Posterior cingulate gyrus (tissue), 11 donors: ENCODE results near the gene SMYD4.
"Not testable (repeated sequence)": the region's sequence is repeated elsewhere in the genome, so short reads cannot be mapped to it uniquely, and the experiment has no call there.

Experiments used
- DNase-seq, 10 donors: peaks; one replicate each; pipeline versions ENCODE4 v3.0.0 to v3.0.0-alpha.2; 2020 to 2021; ENCODE audit warnings: mixed read lengths in 3 of 10
- intact Hi-C: fragments of 100-400 bp; cut with DNase I; formaldehyde crosslinking; loops from one replicate; pipeline ENCODE4 v1.15.1; 2023

Gene SMYD4, protein sequence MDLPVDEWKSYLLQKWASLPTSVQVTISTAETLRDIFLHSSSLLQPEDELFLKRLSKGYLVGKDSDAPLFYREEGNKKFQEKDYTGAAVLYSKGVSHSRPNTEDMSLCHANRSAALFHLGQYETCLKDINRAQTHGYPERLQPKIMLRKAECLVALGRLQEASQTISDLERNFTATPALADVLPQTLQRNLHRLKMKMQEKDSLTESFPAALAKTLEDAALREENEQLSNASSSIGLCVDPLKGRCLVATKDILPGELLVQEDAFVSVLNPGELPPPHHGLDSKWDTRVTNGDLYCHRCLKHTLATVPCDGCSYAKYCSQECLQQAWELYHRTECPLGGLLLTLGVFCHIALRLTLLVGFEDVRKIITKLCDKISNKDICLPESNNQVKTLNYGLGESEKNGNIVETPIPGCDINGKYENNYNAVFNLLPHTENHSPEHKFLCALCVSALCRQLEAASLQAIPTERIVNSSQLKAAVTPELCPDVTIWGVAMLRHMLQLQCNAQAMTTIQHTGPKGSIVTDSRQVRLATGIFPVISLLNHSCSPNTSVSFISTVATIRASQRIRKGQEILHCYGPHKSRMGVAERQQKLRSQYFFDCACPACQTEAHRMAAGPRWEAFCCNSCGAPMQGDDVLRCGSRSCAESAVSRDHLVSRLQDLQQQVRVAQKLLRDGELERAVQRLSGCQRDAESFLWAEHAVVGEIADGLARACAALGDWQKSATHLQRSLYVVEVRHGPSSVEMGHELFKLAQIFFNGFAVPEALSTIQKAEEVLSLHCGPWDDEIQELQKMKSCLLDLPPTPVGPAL

DNA sequence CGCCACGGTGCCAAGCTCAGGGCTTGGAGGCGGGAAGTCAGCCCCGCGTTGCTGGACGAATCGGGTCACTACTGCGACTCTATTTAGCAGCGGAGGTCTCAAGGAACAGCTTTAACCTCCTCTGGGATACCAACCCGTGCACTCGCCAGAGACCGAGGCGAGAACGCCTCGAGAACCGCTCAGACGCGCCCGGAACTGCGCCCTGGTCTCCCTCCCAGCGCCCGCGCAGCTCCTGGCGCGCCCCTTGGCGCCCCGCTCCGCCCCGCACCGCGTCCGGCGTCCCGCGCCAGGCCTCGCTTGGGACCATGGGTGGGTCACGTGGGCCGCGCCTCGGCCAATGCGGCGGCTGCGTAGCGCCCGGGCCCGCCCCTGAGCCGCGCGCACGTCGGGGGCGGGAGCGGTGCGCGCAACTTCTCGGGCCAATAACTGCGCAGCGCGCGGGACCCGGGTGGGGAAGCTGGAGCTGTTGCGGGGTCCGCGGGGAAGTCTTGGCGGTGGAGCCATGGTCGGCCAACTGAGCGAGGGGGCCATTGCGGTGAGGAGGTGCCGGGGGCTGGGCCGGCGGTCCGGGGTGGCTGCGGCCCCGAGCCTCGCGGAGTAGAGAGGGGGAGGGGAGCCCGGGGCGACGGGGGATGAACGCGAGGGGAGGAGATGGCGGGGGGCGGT lies at the start of gene SMYD4, which contains the start of gene RPA1:
TSS of gene SMYD4 (minus strand) at position 311 of the 666 bp plus-strand sequence. CDS start 1,908 bp downstream, outside the sequence.
TSS of gene RPA1 (plus strand) at position 414 of the 666 bp plus-strand sequence. CDS start at position 503, 89 bp downstream.
- peak; percentile 82 to 98 (median 88) for DNase-seq
- intact Hi-C loops = no loop called here

DNA sequence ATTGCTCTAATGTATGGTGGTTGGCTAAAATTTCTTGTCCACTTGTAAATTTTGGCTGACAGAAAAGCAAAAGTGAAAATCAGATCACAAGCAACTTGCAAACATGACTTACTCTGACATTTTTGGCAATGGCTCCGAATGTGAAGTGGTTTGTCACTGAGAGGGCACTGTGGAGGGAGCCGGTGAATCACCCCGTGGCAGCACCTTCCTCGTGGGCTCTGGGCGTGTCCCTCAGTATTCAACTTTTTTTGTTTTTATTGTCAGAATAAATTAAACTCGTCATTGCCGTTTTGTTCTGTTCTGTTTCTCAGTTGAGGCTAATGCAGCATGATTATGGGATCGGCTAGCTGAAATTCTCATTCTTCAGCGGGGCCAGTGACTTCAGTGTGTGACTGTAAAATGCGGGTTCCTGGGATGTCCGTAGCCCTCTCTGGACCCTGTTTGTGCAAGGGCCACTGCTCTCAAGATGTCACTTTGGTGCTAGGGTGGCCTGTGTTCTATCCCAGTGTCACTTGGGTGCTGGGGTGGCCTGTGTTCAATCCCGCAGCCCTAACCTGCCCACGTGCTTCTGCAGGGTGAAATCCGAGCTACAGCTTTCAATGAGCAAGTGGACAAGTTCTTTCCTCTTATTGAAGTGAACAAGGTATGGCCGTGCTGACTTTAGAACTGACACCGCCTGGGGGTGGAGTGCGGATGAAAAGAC lies 48.9 kb upstream of the SMYD4 start:
- DNase-seq = peak in 1 of 10 donors; percentile 32
- intact Hi-C loops = no loop called here

DNA sequence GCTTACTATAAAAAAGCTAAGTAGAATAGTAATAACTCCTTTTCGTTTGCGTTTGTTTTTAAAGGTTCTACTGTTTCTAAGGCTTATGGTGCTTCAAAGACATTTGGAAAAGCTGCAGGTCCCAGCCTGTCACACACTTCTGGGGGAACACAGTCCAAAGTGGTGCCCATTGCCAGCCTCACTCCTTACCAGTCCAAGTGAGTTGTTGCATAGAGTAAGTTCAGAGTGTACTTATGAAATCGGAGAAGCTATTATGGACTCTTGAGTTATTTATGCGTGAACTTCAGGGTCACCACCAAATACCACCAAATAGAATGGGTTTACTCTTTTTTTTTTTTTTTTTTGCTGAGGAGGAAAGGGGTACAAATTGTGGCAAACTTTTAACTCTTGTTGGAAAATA lies 45.9 kb upstream of the SMYD4 start:
- intact Hi-C loops = no loop called here

DNA sequence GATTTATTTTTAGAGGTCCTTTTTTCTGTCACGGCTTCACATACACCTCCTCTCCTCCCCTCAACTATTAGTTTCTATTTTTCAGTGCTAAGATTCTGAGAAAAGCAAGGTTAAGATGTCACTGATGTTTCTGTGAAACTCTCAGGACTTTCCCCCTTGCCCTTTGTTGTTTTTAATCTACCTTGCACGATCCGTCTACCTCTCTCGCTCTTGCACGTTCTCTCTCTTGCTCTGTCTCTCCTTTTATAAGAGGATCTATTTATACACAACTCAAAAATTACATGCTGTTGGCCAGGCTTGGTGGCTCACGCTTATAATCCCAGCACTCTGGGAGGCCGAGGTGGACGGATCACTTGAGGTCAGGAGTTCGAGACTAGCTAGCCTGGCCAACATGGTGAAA lies 43.7 kb upstream of the SMYD4 start:
- no peak for DNase-seq
- intact Hi-C loops = no loop called here

More for the DNA sequence above, 45.9 kb upstream of the SMYD4 start:
- no peak for DNase-seq

DNA sequence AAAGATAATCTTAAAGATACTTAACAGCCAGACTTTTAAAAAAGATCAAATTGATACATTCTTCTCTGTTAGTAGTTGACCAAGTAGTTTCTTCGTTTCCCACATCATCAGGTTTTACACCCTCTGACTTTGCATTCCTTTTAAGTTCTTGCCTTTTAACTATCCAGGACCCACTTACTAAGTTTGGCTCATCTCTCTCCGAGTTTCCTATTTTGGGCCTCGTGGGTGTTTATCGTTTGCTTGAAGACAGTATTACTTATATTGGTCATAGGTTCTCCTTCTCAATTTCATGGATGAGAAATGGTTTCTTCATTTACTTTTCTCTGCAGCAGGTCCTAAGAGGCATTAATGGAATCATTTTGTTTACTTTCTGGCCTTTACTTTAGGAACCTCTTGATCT lies 43.3 kb upstream of the SMYD4 start:
- intact Hi-C loops = no loop called here

DNA sequence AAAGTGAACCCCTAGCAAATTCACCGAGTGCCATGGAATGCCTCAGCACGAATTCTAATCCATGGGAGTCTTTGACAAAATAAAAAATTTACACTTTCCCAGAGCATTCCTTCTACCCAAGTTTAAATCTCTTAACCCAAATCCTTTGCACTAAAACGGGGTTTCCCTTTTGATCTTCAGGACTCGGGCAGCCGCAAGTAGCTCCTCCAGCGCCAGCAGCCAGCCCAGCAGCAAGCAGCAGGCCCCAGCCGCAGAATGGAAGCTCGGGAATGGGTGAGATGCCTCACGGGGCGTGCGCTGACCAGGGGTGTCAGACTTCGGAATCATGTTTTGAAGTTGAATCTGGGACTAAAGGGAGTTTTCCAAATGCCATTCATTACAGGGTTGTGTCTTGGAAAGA lies 42.6 kb upstream of the SMYD4 start:
- intact Hi-C loops = no loop called here
- no peak for DNase-seq

More for the DNA sequence above, 43.3 kb upstream of the SMYD4 start:
- DNase-seq = no peak

DNA sequence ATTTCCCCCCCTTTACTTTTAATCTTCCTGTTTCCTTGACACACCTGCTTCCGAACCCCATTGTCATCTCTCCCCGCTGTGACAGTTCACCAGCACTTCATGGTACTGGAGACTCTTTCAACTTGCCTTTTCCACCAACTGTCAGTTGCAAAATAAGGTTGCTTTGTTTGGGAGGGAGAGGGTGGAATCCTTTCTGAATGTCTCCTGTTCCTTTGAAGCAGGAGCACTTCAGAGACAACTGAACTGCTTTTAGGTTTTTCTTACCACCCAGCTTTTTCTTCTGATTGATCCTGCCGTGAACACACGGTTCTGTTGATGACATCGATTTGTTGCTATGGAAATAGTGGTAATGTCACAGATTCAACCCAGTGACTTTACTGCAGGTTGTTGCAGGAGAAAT lies 42.1 kb upstream of the SMYD4 start:
- intact Hi-C loops = no loop called here
- no peak for DNase-seq

DNA sequence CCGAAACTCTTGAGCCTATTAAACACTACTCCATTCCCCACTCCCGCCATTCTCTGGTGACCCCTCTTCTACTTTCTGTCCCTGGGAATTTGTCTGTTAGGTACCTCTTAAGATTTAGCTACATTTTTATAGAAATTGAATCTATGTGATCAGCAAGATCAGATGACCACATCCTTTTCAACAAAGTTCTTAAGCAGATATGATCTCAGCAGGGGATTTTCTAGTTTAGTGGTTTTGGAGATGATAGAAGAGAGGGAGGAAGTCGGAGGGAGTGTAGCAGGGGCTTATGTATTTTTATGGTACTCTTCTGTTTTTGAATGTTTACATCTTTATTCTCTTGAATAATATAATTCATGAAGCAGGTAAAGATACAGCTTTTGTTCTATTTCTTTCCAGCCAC lies 40.9 kb upstream of the SMYD4 start:
- intact Hi-C loops = no loop called here
- no peak for DNase-seq

DNA sequence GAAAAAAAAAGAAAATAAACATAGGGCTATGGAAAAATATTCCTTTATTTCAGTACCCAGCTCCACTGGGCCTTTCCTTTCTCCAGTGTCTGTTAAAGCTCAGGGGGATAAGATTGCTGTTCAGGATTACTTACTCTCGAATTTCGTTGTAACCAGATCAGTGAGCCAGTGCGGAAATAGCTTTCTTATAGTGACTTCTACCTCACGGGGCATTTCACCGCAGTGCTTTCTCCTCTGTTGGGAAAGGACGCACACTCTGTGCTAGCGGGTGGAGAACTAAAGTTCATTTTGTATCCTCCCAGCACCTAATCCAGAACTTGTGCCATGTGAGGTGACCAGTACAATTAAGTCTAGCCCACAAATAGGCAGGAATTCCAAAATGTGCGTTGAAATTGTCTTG lies 38.4 kb upstream of the SMYD4 start:
- intact Hi-C loops = no loop called here
- DNase-seq = no peak

DNA sequence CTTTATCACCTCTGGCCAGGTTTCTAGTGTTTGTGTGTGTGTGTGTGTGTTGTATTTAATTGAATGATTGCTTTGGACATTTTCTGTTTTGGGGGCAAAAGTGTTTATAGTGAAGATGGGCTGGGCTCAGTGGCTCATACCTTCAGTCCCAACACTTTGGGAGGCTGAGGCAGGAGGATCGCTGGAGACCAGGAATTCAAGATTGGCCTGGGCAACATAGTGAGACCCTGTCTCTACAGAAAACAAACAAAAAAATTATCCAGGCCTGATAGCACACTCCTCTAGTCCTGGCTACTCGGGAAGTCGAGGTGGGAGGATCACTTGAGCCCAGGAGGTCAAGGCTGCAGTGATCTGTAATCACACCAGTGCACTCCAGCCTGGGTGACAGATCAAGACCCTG lies 37.6 kb upstream of the SMYD4 start:
- intact Hi-C loops = no loop called here
- DNase-seq = no peak

DNA sequence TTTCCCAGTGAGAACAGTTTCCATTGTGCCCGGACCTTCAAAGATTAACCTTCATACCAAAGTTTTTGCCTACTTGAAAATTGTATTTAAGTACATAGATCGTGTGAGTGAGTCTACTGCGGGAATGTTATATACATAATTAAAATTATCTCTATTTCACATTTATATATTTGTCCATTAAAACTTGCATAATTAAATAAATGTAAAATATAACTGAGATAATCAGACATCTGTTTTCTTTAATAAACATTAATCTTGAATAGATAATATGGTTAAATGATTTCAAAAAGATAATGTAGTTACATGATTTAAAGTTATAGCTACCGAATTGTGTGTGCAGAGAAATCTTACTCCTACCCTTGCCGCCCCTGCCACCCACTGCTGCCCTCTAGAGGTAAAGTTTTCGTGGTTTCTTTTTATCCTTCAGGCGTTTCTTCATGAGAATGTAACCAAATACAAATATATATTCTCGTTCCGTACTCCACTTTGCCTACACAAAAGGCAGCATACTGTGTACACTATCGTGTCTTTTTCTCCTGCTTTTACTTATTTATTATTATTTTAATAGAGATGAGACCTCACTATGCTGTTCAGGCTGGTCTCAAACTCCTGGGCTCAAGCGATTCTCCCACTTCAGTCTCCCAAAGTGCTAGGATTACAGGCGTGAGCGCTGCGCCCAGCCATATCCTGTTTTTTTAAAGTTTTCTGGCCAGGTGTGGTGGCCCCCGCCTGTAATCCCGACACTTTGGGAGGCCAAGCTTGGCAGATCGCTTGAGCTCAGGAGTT lies 35.7 kb upstream of the SMYD4 start:
- intact Hi-C loops = no loop called here
- DNase-seq = no peak

DNA sequence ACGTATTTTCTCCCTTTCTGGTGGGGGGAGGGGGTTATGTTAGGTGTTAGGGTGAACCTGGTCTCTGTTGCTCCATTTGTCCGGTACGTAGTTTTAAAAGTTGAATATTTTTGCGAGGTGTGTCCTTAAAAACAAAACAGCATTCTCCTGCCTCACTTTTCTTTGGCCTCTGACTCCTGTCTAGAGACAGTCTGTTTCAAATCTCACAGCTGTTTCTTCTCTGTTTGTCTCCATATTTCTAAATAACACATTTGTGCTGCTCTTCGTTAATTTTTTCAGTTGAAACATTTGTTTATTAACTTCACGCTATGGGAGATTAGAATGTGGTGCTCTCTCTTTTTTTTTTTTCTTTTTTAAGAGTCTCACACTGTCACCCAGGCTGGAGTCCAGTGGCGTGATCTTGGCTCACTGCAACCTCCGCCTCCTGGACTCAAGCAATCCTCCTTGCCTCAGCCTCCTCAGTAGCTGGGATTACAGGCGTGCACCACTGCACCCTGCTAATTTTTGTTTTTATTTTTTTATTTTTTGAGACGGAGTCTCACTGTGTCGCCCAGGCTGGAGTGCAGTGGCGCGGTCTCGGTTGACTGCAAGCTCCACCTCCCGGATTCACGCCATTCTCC lies 31.8 kb upstream of the SMYD4 start:
- intact Hi-C loops = no loop called here
- DNase-seq = no peak

DNA sequence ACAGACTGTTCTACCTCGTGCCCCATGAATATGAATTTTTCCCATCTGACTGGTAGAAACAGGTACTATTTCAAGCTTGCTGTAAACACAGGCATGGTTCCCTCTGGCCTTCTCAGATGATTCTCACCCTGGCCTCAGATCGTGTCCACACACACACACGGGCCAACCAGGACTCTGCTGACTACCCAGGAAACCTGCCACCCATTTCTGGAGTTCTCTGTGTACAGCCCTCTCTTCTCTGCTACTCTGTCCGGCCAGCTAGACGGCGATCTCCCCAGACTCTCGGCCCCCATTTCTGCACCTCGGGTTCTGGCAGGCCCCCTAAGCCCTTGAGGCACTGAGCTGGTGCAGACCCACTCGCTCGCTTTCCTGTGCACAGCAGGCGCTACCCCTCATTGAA lies 31.3 kb upstream of the SMYD4 start:
- no peak for DNase-seq
- intact Hi-C loops = no loop called here

DNA sequence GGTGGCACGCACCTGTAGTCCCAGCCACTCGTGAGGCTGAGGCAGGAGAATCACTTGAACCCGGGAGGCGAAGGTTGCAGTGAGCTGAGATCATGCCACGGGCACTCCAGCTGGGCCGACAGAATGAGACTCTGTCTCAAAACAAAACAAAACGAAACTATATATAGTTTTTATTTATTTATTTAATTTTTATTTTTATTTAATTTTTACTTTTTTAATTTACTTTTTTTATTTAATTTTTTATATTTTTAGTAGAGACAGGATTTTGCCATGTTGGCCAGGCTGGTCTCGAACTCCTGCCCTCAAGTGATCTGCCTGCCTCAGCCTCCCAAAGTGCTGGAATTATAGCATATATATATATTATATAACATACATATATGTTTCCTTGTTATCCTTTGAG lies 26.8 kb upstream of the SMYD4 start:
- DNase-seq, intact Hi-C loops: not testable (repeated sequence)

DNA sequence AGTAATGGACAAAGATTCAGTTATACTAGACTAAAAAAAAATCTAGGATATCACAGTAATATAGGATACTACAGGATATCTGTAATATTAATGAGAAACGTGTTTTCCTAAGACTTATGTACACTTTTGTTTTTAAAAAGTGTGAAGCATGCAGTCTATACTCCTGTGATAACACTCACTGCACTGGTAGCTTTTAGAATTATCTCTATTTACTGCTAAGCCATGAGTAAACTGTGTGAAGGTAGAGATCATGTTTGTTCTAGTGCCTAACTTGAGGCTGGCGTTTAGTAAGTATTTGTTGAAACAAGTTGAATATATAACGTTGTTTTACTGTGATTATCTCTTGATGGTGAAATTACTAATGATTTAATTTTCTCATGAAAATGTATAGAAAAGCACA lies 24.0 kb upstream of the SMYD4 start:
- no peak for DNase-seq
- intact Hi-C loops = no loop called here

DNA sequence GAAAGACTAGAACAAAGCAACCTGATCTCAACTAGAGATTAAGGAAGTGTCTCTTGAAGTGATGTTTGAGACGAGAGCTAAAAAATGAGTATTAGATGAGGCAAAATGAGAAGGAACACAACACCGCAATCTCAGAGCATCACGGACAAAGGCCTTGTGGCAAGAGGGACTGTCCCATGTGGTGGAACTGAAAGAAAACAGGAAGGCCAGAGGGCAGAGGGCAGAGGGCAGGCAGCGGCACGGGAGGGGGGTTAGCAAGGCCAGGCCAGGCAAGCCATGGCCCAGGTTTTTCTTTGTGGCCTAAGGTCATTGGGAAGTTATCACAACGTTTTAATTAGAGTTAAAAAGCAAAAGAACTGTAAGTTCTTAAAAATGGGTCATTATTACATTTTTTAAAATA lies 22.6 kb upstream of the SMYD4 start:
- intact Hi-C loops = no loop called here
- DNase-seq = no peak

DNA sequence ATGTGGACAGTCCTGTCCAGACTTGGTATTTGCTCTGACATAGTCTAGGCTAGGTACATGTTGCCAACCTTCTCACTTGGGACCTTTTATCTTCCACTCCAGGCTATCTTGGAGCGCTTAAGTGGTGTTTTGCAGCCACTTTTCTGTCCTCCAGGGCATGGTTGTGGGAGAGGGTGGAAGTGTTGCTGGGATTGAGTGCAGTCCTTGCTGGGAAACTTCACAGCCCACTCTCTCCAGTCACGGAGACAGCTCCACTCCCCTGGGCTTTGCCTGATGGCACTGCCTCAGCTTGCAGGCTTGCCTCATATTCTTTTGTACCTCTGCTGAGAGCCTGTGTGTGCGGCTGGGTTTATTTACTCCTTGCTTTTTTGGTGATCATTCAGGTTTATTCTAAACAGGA lies 17.5 kb upstream of the SMYD4 start:
- intact Hi-C loops = no loop called here
- no peak for DNase-seq

DNA sequence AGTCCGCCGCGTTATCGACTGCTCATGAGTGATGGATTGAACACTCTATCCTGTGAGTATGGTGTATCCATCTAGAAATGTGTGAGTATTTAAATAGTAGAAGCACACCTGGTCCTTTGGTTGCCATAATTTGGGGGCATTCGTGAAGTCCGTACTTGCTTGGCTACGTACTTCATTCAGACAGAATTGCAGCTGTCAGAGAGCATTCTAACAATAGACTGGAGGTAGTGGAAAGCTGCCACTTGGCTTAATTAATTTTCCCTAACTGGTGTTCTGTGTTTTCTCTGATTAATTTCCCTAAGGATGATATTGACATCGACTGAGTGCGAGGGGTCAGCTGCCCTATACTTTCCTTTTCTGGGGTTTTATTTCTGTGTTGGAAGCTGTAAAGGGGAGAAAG lies 14.2 kb upstream of the SMYD4 start:
- no peak for DNase-seq
- intact Hi-C loops = no loop called here

DNA sequence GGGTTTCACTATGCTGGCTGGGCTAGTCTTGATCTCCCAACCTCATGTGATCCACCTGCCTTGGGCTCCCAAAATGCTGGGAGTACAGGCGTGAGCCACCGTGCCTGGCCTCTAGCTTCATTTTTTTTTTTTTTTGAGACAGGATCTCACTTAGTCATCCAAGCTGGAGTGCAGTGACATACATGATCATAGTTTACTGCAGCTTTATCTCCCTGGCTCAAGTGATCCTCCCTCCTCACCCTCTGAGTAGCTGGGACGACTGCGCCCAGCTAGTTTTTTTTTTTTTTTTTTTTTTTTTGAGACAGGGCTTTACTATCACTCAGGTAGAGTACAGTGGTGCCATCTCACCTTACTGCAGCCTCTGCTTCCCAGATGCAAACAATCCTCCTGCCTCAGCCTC lies 9.8 kb upstream of the SMYD4 start:
- DNase-seq = no peak
- intact Hi-C loops = no loop called here
